ENCODE measurements around the gene GSTA5.

DNA sequence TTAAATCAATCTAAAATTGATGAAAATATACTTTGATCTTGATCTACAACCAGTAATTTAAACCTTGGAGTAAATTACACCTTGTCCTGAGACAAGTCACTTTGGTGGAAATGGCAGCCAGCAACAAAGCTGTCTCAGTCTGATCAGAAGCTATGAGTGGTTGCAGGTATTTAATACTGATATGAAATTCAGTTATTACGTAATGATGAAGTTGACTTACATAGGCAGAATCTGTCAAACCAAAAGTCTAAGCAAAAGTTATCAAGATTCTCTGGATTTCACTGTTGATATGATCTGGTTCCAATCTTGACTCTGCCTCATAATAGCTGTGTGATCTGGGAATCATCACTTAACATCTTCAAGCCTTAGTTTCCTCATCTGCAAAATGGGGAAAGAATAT, 27.6 kb upstream of the GSTA5 start:
- TF ChIP-seq, protein P1, sequence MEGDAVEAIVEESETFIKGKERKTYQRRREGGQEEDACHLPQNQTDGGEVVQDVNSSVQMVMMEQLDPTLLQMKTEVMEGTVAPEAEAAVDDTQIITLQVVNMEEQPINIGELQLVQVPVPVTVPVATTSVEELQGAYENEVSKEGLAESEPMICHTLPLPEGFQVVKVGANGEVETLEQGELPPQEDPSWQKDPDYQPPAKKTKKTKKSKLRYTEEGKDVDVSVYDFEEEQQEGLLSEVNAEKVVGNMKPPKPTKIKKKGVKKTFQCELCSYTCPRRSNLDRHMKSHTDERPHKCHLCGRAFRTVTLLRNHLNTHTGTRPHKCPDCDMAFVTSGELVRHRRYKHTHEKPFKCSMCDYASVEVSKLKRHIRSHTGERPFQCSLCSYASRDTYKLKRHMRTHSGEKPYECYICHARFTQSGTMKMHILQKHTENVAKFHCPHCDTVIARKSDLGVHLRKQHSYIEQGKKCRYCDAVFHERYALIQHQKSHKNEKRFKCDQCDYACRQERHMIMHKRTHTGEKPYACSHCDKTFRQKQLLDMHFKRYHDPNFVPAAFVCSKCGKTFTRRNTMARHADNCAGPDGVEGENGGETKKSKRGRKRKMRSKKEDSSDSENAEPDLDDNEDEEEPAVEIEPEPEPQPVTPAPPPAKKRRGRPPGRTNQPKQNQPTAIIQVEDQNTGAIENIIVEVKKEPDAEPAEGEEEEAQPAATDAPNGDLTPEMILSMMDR (IDR thresholded peaks at IDR 0.05) = no peak
- TF ChIP-seq, protein P2, sequence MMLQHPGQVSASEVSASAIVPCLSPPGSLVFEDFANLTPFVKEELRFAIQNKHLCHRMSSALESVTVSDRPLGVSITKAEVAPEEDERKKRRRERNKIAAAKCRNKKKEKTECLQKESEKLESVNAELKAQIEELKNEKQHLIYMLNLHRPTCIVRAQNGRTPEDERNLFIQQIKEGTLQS (CRISPR knock-in tag; conservative IDR thresholded peaks at IDR 0.05) = no peak
- TF ChIP-seq, protein P3, sequence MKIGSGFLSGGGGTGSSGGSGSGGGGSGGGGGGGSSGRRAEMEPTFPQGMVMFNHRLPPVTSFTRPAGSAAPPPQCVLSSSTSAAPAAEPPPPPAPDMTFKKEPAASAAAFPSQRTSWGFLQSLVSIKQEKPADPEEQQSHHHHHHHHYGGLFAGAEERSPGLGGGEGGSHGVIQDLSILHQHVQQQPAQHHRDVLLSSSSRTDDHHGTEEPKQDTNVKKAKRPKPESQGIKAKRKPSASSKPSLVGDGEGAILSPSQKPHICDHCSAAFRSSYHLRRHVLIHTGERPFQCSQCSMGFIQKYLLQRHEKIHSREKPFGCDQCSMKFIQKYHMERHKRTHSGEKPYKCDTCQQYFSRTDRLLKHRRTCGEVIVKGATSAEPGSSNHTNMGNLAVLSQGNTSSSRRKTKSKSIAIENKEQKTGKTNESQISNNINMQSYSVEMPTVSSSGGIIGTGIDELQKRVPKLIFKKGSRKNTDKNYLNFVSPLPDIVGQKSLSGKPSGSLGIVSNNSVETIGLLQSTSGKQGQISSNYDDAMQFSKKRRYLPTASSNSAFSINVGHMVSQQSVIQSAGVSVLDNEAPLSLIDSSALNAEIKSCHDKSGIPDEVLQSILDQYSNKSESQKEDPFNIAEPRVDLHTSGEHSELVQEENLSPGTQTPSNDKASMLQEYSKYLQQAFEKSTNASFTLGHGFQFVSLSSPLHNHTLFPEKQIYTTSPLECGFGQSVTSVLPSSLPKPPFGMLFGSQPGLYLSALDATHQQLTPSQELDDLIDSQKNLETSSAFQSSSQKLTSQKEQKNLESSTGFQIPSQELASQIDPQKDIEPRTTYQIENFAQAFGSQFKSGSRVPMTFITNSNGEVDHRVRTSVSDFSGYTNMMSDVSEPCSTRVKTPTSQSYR (CRISPR knock-in tag; IDR thresholded peaks at IDR 0.05) = no peak
- no peak for TF ChIP-seq NFE2L1 (CRISPR knock-in tag; IDR thresholded peaks at IDR 0.05)

All from WTC11 (cell line).